Ishikawa (cell line): ENCODE results near the gene HTR3E.
A peak's percentile ranks its signal among the peaks of the same experiment; 100 is the strongest.

ENCODE experiments used
- CEBPB ChIP-seq: IDR thresholded peaks from 2 replicates; pipeline ENCODE4 v1.6.1; 2012
- CREB1 ChIP-seq: IDR thresholded peaks from 2 replicates; pipeline ENCODE4 v1.6.1; 2012; ENCODE audit warnings: low read depth
- EGR1 ChIP-seq: IDR thresholded peaks from 2 replicates; pipeline ENCODE4 v1.6.1; 2012
- EP300 ChIP-seq: IDR thresholded peaks from 2 replicates; pipeline ENCODE4 v1.6.1; 2012; ENCODE audit warnings: borderline replicate concordance
- FOXM1 ChIP-seq: IDR thresholded peaks from 2 replicates; pipeline ENCODE4 v1.6.1; 2012; ENCODE audit warnings: low read depth, borderline replicate concordance
- NFIC ChIP-seq: IDR thresholded peaks from 2 replicates; pipeline ENCODE4 v1.6.1; 2012
- RAD21 ChIP-seq: IDR thresholded peaks from 2 replicates; pipeline ENCODE4 v1.6.1; 2012; ENCODE audit warnings: low read depth
- TAF1 ChIP-seq: IDR thresholded peaks from 2 replicates; pipeline ENCODE4 v1.6.1; 2012; ENCODE audit warnings: low read depth, mild to moderate bottlenecking
- TCF12 ChIP-seq: IDR thresholded peaks from 2 replicates; pipeline ENCODE4 v1.6.1; 2012; ENCODE audit warnings: low read depth
- TEAD4 ChIP-seq: IDR thresholded peaks from 2 replicates; pipeline ENCODE4 v1.6.1; 2012
- YY1 ChIP-seq: IDR thresholded peaks from 2 replicates; pipeline ENCODE4 v1.6.1; 2012; ENCODE audit warnings: low read depth
- ZBTB7A ChIP-seq: IDR thresholded peaks from 2 replicates; pipeline ENCODE4 v1.6.1; 2012; ENCODE audit warnings: low read depth
- TF ChIP-seq, protein P1 (sequence below): IDR thresholded peaks from 2 replicates; pipeline ENCODE4 v1.6.1; 2012
- TF ChIP-seq, protein P2 (sequence below): IDR thresholded peaks from 2 replicates; pipeline ENCODE4 v1.6.1; 2012; ENCODE audit warnings: low read depth, mild to moderate bottlenecking
- TF ChIP-seq, protein P3 (sequence below): IDR thresholded peaks from 2 replicates; pipeline ENCODE4 v1.6.1; 2012

The HTR3E gene

DNA sequence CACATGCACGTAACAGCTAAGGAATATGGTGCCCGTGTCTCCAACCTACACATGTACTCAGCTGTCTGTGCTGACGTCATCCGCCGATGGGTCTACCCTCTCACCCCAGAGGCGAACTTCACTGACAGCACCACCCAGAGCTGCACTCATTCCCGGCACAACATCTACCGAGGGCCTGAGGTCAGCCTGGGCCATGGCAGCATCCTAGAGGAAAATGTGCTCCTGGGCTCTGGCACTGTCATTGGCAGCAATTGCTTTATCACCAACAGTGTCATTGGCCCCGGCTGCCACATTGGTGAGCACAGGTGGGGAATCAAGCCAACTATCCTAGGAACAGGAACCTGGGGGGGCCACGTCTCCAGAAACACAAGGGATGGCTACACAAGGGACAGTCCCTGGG, 43.6 kb downstream of the HTR3E start:
- TF ChIP-seq TEAD4 = no peak
- TF ChIP-seq CEBPB = no peak
- no peak for TF ChIP-seq RAD21
- TF ChIP-seq TAF1 = no peak
- TF ChIP-seq EP300 = no peak
- TF ChIP-seq, protein P1, sequence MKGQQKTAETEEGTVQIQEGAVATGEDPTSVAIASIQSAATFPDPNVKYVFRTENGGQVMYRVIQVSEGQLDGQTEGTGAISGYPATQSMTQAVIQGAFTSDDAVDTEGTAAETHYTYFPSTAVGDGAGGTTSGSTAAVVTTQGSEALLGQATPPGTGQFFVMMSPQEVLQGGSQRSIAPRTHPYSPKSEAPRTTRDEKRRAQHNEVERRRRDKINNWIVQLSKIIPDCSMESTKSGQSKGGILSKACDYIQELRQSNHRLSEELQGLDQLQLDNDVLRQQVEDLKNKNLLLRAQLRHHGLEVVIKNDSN = no peak
- no peak for TF ChIP-seq FOXM1
- no peak for TF ChIP-seq EGR1
- no peak for TF ChIP-seq NFIC
- TF ChIP-seq, protein P2, sequence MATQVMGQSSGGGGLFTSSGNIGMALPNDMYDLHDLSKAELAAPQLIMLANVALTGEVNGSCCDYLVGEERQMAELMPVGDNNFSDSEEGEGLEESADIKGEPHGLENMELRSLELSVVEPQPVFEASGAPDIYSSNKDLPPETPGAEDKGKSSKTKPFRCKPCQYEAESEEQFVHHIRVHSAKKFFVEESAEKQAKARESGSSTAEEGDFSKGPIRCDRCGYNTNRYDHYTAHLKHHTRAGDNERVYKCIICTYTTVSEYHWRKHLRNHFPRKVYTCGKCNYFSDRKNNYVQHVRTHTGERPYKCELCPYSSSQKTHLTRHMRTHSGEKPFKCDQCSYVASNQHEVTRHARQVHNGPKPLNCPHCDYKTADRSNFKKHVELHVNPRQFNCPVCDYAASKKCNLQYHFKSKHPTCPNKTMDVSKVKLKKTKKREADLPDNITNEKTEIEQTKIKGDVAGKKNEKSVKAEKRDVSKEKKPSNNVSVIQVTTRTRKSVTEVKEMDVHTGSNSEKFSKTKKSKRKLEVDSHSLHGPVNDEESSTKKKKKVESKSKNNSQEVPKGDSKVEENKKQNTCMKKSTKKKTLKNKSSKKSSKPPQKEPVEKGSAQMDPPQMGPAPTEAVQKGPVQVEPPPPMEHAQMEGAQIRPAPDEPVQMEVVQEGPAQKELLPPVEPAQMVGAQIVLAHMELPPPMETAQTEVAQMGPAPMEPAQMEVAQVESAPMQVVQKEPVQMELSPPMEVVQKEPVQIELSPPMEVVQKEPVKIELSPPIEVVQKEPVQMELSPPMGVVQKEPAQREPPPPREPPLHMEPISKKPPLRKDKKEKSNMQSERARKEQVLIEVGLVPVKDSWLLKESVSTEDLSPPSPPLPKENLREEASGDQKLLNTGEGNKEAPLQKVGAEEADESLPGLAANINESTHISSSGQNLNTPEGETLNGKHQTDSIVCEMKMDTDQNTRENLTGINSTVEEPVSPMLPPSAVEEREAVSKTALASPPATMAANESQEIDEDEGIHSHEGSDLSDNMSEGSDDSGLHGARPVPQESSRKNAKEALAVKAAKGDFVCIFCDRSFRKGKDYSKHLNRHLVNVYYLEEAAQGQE = no peak
- no peak for TF ChIP-seq YY1
- TF ChIP-seq, protein P3, sequence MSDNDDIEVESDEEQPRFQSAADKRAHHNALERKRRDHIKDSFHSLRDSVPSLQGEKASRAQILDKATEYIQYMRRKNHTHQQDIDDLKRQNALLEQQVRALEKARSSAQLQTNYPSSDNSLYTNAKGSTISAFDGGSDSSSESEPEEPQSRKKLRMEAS = no peak
- no peak for TF ChIP-seq TCF12

DNA sequence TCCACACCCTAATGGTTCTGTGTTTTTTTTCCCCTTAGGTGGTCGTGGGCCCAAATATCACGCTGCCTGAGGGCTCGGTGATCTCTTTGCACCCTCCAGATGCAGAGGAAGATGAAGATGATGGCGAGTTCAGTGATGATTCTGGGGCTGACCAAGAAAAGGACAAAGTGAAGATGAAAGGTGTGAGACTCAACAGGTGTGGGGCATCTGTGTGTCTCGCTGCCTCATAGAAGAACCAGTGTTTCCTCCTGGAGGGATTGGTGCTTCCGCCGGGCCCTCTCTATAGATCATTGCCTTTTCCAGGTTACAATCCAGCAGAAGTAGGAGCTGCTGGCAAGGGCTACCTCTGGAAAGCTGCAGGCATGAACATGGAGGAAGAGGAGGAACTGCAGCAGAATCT, 45.3 kb downstream of the HTR3E start:
- TF ChIP-seq, protein P3 = no peak
- no peak for TF ChIP-seq NFIC
- TF ChIP-seq TEAD4 = no peak
- TF ChIP-seq, protein P2 = no peak
- TF ChIP-seq EP300 = no peak
- TF ChIP-seq YY1 = no peak
- no peak for TF ChIP-seq TAF1

DNA sequence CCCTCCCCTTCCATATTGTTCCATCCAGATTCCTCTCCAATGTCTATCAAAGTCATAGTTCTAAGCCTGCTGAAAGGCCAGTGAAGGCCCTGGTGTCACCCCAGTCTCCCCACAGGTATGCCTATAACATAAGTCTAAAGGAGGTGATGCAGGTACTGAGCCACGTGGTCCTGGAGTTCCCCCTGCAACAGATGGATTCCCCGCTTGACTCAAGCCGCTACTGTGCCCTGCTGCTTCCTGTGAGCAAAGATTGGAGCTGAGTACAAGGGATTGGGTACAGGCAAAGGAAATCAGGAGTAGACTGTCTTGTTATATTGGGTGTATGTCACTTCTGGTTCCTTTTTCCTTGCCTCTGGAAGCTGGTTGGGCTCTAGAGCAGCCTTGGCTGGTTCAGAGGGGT, 46.5 kb downstream of the HTR3E start:
- TF ChIP-seq EP300 = no peak
- no peak for TF ChIP-seq YY1
- no peak for TF ChIP-seq CEBPB
- no peak for TF ChIP-seq FOXM1

DNA sequence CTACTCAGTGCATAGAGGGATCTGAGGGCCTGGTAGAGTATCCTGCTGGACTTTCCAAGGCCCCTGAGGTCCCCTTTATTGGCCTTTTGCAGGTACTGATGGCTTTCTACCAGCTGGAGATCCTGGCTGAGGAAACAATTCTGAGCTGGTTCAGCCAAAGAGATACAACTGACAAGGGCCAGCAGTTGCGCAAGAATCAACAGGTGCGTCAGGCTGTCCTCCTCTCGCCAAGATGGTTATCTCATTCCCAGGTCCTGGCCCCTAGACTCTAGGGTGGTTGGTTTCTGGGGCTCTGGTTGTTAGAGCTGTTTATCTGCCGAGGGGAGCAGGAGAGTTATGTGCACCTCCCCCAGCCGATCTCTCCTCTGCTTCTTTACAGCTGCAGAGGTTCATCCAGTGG, 47.6 kb downstream of the HTR3E start:
- TF ChIP-seq CEBPB = peak; percentile 83
- TF ChIP-seq RAD21 = no peak

DNA sequence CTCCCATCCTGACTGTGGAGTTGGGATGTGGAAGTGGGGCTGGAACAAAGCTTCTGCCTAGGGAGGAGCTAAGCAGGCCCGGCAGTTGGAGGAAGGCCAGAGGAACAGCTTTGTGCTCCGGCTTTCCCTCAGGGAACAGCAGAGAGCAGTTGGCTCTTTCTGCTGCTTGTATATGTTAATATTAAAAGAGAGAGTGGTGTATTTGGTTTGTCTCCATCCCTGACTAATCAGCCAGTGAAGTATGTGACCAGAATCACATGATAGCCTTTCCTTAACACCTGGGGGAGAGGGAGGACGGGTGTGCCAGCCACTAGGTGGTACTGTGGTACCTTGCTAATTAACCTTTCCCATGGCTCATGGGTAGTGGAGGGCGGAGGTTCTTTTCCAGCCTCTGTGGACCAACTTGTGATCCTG, 48.3 kb downstream of the HTR3E start:
- TF ChIP-seq NFIC = no peak
- no peak for TF ChIP-seq TEAD4
- TF ChIP-seq, protein P1 = peak; percentile 62
- peak; percentile 75 for TF ChIP-seq RAD21
- no peak for TF ChIP-seq FOXM1
- TF ChIP-seq, protein P3 = peak; percentile 36; the same call in 1 of the 2 replicates
- TF ChIP-seq CREB1 = no peak

DNA sequence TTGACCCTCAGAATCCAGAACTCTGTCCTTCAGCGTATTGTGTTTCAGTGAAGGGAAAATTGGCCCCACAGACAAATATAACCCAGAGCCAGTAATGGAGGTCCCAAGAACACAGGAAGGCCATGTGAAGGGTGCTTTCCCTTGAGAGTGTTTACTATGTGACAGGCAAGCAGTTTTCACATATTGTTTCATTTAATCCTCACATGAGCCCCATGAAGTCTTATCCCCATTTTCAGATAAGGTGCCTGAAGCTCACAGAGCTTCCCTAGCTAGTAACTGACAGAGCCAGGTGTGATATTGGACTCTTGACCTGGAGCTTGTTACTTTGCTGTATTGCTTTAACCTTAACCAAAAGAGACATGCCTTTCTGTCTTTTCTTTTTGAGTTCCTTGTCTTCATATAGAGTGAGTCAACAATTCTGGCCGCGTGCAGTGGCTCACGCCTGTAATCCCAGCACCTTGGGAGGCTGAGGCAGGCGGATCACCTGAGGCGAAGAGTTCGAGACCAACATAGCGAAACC, 48.9 kb downstream of the HTR3E start:
- no peak for TF ChIP-seq YY1
- no peak for TF ChIP-seq FOXM1
- TF ChIP-seq ZBTB7A = no peak
- TF ChIP-seq TAF1 = no peak
- TF ChIP-seq, protein P3 = no peak
- TF ChIP-seq TEAD4 = no peak
- no peak for TF ChIP-seq CEBPB
- TF ChIP-seq TCF12 = no peak
- TF ChIP-seq, protein P1 = no peak
- no peak for TF ChIP-seq CREB1
- TF ChIP-seq RAD21 = no peak
- no peak for TF ChIP-seq EP300
- TF ChIP-seq EGR1 = no peak
- no peak for TF ChIP-seq NFIC
- TF ChIP-seq, protein P2 = no peak
